ENCODE measurements around the gene FRK.

Gene FRK

GRCh38 chr6:115885636-115886366 is 174.9 kb downstream of the FRK start:
- DNase-seq = no peak

GRCh38 chr6:115882771-115883170 is 177.9 kb downstream of the FRK start:
- DNase-seq = no peak

- DNase-seq = no peak
These were observed 178.5 kb downstream of the FRK start for GRCh38 chr6:115882174-115882573.

Measured in suppressor macrophage treated with lipopolysaccharide for 1 hour (primary cell).